ENCODE results near the gene TM6SF1. TPM values are rescaled to one million over a fixed set of nuclear protein-coding genes. Genes with fewer than 3 reads are reported as not detected.

TM6SF1 gene
- total and polyA plus RNA-seq, 2 of the 4 experiments (the other 2 are of a cell fraction), result 1.6 to 1.9 TPM

DNA sequence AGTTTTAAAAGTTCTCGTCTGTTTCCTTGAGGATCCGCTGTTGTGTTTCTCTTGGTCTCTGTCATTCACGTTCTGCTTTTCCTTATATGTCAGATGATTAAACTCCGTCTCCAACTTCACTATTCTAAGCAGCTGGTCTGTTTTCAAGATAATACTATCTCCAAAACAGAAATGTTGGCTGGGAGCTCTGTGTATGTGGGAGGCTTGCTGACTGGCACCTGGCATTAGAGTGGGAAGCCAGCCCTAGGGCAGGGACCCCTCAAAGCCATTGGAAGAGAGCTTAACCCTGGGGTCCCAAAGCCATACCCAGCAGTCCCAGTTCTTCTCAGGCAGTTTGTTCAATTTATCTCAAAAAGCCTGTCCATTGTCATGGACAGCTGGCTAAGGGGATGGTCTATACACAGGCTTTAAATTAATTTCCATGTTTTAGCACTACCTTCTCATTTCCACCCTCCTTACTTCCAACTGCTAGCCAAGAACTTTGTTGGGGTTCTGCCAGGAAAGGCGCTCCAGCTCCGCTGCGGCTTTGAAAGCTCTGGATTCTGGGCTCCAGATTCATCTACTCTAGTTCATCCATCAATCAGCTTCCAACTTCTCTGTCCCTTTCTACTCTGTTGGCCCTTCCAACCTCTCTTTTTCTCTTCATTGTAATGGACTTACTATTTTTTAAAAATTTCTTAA is 49.6 kb upstream of the TM6SF1 start:
- no CpG with 5 or more reads among the region's 7 CpGs for WGBS, 2 experiments (ENCODE audit: extremely low coverage in 2 of 2, insufficient read length in 1 of 2)
- peaks cover 15% of the 10 kb centered on the region for H3K36me3 ChIP-seq (ENCODE audit: control insufficient read depth, insufficient read depth, low read length)
- H3K9me3 ChIP-seq (ENCODE audit: control insufficient read depth, insufficient read depth, low read length), result no peaks in the 10 kb centered on the region
- no peak overlapping the region for H2BK15ac ChIP-seq (ENCODE audit: low read depth, low read length)
- H2AFZ ChIP-seq (replicated peaks; ENCODE audit: low read length, poor library complexity), result no peak overlapping the region
- ChIA-PET CTCF (no interaction called here), POLR2A (ENCODE audit: unreplicated experiment) (no interaction called here)
- no peak overlapping the region for H2AK5ac ChIP-seq (ENCODE audit: low read depth, low read length)
- in situ Hi-C loops (cut with MboI; ENCODE audit: low sequenced_read_pairs) (no loop called here), intact Hi-C loops (cut with micrococcal nuclease) (no loop called here), dilution Hi-C loops (cut with HindIII; ENCODE audit: low sequenced_read_pairs, unreplicated experiment) (no loop called here)
- H4K8ac ChIP-seq (ENCODE audit: low read depth in 2 of 2, low read length in 2 of 2), result no peak overlapping the region
- H3K14ac ChIP-seq (replicated peaks; ENCODE audit: low read depth, low read length), result no peak overlapping the region
- H3K4me1 ChIP-seq (ENCODE audit: control insufficient read depth, insufficient read depth, low read length), result peaks cover 6% of the 10 kb centered on the region
- no peak overlapping the region for H2BK120ac ChIP-seq (ENCODE audit: low read depth, low read length)
- H3K4me3 ChIP-seq (ENCODE audit: insufficient read depth, low read depth, low read length), result no peak overlapping the region
- no TSS peak for BruUV-seq (replicated peaks)
- no peak for TF ChIP-seq SMC3 (IDR thresholded peaks at IDR 0.05; ENCODE audit: low read depth, low read length)
- TF ChIP-seq, protein P1, sequence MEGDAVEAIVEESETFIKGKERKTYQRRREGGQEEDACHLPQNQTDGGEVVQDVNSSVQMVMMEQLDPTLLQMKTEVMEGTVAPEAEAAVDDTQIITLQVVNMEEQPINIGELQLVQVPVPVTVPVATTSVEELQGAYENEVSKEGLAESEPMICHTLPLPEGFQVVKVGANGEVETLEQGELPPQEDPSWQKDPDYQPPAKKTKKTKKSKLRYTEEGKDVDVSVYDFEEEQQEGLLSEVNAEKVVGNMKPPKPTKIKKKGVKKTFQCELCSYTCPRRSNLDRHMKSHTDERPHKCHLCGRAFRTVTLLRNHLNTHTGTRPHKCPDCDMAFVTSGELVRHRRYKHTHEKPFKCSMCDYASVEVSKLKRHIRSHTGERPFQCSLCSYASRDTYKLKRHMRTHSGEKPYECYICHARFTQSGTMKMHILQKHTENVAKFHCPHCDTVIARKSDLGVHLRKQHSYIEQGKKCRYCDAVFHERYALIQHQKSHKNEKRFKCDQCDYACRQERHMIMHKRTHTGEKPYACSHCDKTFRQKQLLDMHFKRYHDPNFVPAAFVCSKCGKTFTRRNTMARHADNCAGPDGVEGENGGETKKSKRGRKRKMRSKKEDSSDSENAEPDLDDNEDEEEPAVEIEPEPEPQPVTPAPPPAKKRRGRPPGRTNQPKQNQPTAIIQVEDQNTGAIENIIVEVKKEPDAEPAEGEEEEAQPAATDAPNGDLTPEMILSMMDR (conservative IDR thresholded peaks at IDR 0.05; ENCODE audit: low read depth, low read length), result no peak
- no peak overlapping the region for H3K56ac ChIP-seq (ENCODE audit: extremely low read depth, insufficient read depth, low read length)
- H4K5ac ChIP-seq (ENCODE audit: low read depth, low read length), result no peak overlapping the region
- H3K9me1 ChIP-seq (ENCODE audit: insufficient read depth, low read length), result peaks cover 8% of the 10 kb centered on the region
- H3K27ac ChIP-seq (ENCODE audit: insufficient read depth, low read length), result no peak overlapping the region
- H3K9ac ChIP-seq (ENCODE audit: low read depth, low read length), result no peak overlapping the region
- H3K18ac ChIP-seq (ENCODE audit: low read depth, low read length), result no peak overlapping the region
- H4K20me1 ChIP-seq (ENCODE audit: insufficient read depth, low read length), result peaks cover 50% of the 10 kb centered on the region
- DNase-seq (no peak), ATAC-seq (ENCODE audit: low read depth) (no peak)
- no peak overlapping the region for H3K4me2 ChIP-seq (ENCODE audit: low read depth, low read length)
- H3K79me1 ChIP-seq (ENCODE audit: low read depth in 1 of 2, low read length in 2 of 2), result peaks cover 30 to 60% of the 10 kb centered on the region in 2 experiments
- no peak overlapping the region for H3K23ac ChIP-seq (ENCODE audit: low read depth, low read length)
- no peak overlapping the region for H4K91ac ChIP-seq (ENCODE audit: insufficient read depth, low read depth, low read length)
- H3K4ac ChIP-seq (ENCODE audit: low read depth, low read length), result no peak overlapping the region
- H3K27me3 ChIP-seq (ENCODE audit: control insufficient read depth, insufficient read depth, low read length), result no peaks in the 10 kb centered on the region
- no peak overlapping the region for H2BK5ac ChIP-seq (ENCODE audit: low read depth, low read length, poor library complexity, severe bottlenecking)
- H2AK9ac ChIP-seq (replicated peaks; ENCODE audit: low read depth, low read length, poor library complexity), result no peak overlapping the region
- no peak overlapping the region for H2BK20ac ChIP-seq (ENCODE audit: low read depth, low read length)
